Body of pancreas (tissue), 4 donors: ENCODE results near the gene SIGLEC12. TPM values are rescaled to one million over a fixed set of nuclear protein-coding genes. Genes with fewer than 3 reads are reported as not detected.
A peak's percentile ranks its signal among the peaks of the same experiment; 100 is the strongest.

ENCODE experiments used
- ATAC-seq: fragments of 150-250 bp; one replicate; pipeline ENCODE4 v1.9.1; 2016
- DNase-seq, 4 donors: peaks; one replicate each; pipeline ENCODE4 v3.0.0-alpha.2; 2019
- H3K27ac ChIP-seq, 4 donors: fragments of 200-600 bp; sonication (generic); 1 replicate in 3 of 4; 2 replicates in 1 of 4; pipeline versions ENCODE4 v1.5.1 to v1.6.1; 2016 to 2019; ENCODE audit warnings: mild to moderate bottlenecking in 1 of 4, mixed read lengths in 1 of 4, moderate library complexity in 1 of 4
- H3K27me3 ChIP-seq, 2 donors: fragments of 200-600 bp; sonication (generic); one replicate each; pipeline ENCODE4 v1.6.0; 2016; ENCODE audit warnings: mild to moderate bottlenecking in 1 of 2
- H3K36me3 ChIP-seq, 2 donors: fragments of 200-600 bp; sonication (generic); replicated peaks in 1 of 2; 2 replicates each; pipeline ENCODE4 v1.5.1; 2016; ENCODE audit warnings: low read depth in 2 of 2; ENCODE audit not compliant: insufficient read depth in 1 of 2
- H3K4me1 ChIP-seq: fragments of 200-600 bp; sonication (generic); one replicate; pipeline ENCODE4 v1.6.0; 2016
- H3K4me3 ChIP-seq, 2 donors: fragments of 200-600 bp; sonication (generic); 1 replicate in 1 of 2; 2 replicates in 1 of 2; pipeline ENCODE4 v1.5.1; 2016 to 2019
- H3K9me3 ChIP-seq, 3 donors: fragments of 200-600 bp; sonication (generic); 1 replicate in 2 of 3; 2 replicates in 1 of 3; pipeline ENCODE4 v1.5.1; 2016
- POLR2A ChIP-seq, 3 donors: fragments of 450-650 bp; IDR thresholded peaks; one replicate each; pipeline ENCODE4 v1.6.1; 2016; ENCODE audit warnings: antibody characterized with exemption in 3 of 3, mild to moderate bottlenecking in 2 of 3
- WGBS, 2 donors: methylation state at CpG; one replicate each; pipeline ENCODE4 v1.1.5; 2017; 5-methylcytosine and 5-hydroxymethylcytosine counted together
- intact Hi-C: fragments of 100-400 bp; cut with DNase I; formaldehyde crosslinking; loops from one replicate; pipeline ENCODE4 v1.15.1; 2023
- total RNA-seq, 2 donors: library from RNA; depleted of rRNA; stranded (reverse); fragments of >200 nt; gene quantifications; one replicate each; pipeline ENCODE4 v1.1.0, GENCODE V29; 2016
- TF ChIP-seq, protein P1 (sequence below), 7 experiments: fragments of 450-650 bp in 4 of 7; fragments of 200-600 bp in 3 of 7; sonication (generic) in 3 of 7; IDR thresholded peaks; one replicate each; pipeline ENCODE4 v1.5.1; 2016 to 2019; ENCODE audit warnings: antibody characterized with exemption in 7 of 7

The SIGLEC12 gene
- total RNA-seq, 2 donors from 2014 or later: not detected

DNA sequence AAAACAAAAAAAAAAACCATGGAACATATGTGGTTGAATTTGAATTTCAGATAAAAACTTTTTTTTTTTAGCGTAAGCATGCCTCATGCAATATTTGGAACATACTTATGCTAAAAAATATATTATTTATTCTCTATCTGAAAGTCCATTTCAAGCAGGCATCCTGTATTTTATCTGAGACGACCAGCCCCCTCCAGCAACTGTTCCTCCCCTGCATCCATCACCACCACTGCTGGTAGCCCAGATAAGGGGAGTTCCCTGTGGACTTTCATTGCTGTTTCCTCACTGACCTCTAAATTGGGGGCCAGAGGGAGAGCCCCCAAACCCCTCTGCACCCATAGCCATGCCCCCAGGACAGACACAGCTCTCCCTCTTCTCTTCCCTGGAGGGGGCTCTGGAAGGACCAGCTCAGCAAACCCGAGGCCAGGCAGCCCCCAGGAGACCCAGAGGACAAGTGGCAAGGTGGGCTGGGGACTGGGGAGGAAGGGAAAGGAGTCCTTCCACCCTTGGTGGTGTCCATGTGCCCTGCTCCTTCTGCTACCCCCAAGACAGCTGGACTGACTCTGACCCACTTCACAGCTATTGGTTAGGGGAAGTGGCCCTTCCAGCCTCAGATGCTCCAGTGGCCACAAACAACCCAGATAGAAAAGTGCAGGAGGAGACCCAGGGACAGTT, 6.6 kb upstream of the SIGLEC12 start:
- DNase-seq: no peak
- no peaks in the 10 kb centered on the region for H3K36me3 ChIP-seq
- H3K9me3 ChIP-seq: no peaks in the 10 kb centered on the region
- H3K27me3 ChIP-seq: no peaks in the 10 kb centered on the region
- 36 to 45% methylated on average over 3 of the region's 3 CpGs for WGBS, 2 donors
- ATAC-seq: no peak
- H3K4me3 ChIP-seq: no peak overlapping the region
- no peak overlapping the region for H3K27ac ChIP-seq
- no peaks in the 10 kb centered on the region for H3K4me1 ChIP-seq
- TF ChIP-seq, protein P1, sequence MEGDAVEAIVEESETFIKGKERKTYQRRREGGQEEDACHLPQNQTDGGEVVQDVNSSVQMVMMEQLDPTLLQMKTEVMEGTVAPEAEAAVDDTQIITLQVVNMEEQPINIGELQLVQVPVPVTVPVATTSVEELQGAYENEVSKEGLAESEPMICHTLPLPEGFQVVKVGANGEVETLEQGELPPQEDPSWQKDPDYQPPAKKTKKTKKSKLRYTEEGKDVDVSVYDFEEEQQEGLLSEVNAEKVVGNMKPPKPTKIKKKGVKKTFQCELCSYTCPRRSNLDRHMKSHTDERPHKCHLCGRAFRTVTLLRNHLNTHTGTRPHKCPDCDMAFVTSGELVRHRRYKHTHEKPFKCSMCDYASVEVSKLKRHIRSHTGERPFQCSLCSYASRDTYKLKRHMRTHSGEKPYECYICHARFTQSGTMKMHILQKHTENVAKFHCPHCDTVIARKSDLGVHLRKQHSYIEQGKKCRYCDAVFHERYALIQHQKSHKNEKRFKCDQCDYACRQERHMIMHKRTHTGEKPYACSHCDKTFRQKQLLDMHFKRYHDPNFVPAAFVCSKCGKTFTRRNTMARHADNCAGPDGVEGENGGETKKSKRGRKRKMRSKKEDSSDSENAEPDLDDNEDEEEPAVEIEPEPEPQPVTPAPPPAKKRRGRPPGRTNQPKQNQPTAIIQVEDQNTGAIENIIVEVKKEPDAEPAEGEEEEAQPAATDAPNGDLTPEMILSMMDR (IDR thresholded peaks at IDR 0.05): no peak
- no peak for TF ChIP-seq POLR2A (IDR thresholded peaks at IDR 0.05)
- intact Hi-C loops: no loop called here

DNA sequence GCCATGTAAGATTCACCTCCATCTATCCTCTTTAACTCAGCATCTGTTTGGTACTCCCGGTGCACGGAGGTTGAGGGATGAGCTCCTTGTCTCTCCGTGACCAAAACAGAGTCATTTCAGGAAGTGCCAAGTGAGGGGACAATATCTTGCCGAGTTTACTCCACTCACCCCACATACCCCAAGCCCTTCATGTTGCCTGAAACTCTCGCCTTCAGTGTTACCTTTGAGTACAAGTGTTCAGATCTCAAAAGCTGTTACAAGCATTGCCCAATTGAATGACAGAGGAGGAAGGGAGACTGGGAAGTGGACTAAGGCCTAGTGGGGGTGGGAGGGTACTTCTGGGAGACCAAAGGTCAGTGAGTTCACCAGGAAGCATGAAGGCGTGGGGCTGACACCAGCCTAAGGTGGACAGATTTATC, 6.0 kb upstream of the SIGLEC12 start:
- Histone ChIP-seq H3K4me1 (no peaks in the 10 kb centered on the region), H3K9me3 (no peaks in the 10 kb centered on the region), H3K4me3 (no peak overlapping the region), H3K27me3 (no peaks in the 10 kb centered on the region), H3K27ac (no peak overlapping the region), H3K36me3 (no peaks in the 10 kb centered on the region)
- TF ChIP-seq, protein P1 (IDR thresholded peaks at IDR 0.05): no peak
- TF ChIP-seq POLR2A (IDR thresholded peaks at IDR 0.05): no peak
- DNase-seq (no peak), ATAC-seq (no peak)
- 52 to 57% methylated on average over 6 of the region's 6 CpGs for WGBS, 2 donors
- intact Hi-C loops: no loop called here

DNA sequence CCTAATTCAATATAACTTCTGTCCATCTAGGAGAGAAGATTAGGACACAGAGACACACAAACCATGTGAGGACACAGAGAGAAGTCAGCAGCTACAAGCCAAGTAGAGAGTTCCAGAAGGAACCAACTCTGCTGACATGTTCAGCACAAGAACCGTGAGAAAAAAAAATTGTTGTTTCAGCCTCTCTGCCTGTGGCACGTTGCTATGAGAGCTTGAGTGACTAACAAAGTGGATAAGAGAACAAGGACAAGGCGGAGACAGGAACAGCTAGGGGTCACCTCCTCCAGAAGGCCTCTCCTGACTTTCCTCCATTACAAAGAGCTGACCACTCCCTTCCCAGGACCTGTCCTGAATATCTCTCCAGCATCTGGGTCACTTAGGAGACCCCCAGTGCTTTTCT, 5.6 kb upstream of the SIGLEC12 start:
- Histone ChIP-seq H3K4me1 (no peaks in the 10 kb centered on the region), H3K9me3 (no peaks in the 10 kb centered on the region), H3K27ac (no peak overlapping the region), H3K36me3 (no peaks in the 10 kb centered on the region), H3K4me3 (no peak overlapping the region), H3K27me3 (no peaks in the 10 kb centered on the region)
- TF ChIP-seq POLR2A (IDR thresholded peaks at IDR 0.05): no peak
- TF ChIP-seq, protein P1 (IDR thresholded peaks at IDR 0.05): no peak
- DNase-seq (peak in 1 of 4 donors; percentile 12), ATAC-seq (no peak)
- 32 to 47% methylated on average over 3 of the region's 3 CpGs for WGBS, 2 donors
- intact Hi-C loops: no loop called here

DNA sequence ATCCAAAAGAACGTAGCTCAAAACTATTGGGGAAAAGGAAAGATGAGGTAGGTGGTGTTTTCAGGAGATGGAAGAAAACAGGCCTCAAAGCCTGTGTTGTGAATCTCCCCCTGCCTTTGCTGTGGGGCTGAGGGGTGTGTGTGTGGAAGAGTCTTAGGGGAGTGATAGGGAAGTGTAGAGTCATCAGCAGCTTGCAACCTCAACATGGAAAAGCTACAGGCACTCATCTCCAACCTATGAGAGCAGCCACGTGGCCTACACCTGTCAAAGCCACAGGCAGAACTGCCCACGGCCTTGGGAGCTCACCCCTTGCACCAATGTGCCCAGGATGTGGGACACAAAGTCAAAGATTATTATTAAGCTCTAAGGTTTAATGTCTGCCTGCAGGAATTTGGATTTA, 4.3 kb upstream of the SIGLEC12 start:
- Histone ChIP-seq H3K9me3 (no peaks in the 10 kb centered on the region), H3K36me3 (no peaks in the 10 kb centered on the region), H3K4me3 (no peak overlapping the region), H3K4me1 (no peaks in the 10 kb centered on the region), H3K27me3 (no peaks in the 10 kb centered on the region), H3K27ac (no peak overlapping the region)
- intact Hi-C loops: no loop called here
- DNase-seq (no peak), ATAC-seq (no peak)
- WGBS, 2 donors: 28 to 34% methylated on average over 3 of the region's 3 CpGs
- TF ChIP-seq, protein P1 (IDR thresholded peaks at IDR 0.05): no peak
- no peak for TF ChIP-seq POLR2A (IDR thresholded peaks at IDR 0.05)

DNA sequence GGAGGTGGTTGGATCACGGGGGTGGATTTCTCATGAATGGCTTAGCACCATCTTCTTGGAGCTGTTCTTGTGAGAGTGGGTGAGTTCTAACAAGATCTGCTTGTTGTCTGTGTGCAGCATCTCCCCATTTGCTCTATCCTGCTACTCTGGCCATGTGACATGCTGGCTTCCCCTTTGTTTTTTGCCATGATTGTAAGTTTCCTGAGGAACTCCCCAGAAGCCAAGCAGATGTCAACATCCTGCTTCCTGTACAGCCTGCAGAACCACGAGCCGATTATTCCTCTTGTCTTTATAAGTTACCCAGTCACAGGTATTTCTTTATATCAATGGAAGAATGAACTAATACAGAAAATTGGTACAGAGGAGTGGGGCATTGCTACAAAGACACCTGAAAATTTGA, 2.3 kb upstream of the SIGLEC12 start:
- TF ChIP-seq, protein P1 (IDR thresholded peaks at IDR 0.05): no peak
- no peak for TF ChIP-seq POLR2A (IDR thresholded peaks at IDR 0.05)
- no peaks in the 10 kb centered on the region for H3K9me3 ChIP-seq
- H3K27me3 ChIP-seq: no peaks in the 10 kb centered on the region
- ATAC-seq (no peak), DNase-seq (no peak)
- no peaks in the 10 kb centered on the region for H3K36me3 ChIP-seq
- no peak overlapping the region for H3K4me3 ChIP-seq
- no peaks in the 10 kb centered on the region for H3K4me1 ChIP-seq
- intact Hi-C loops: no loop called here
- 36 to 37% methylated on average over 3 of the region's 3 CpGs for WGBS, 2 donors
- no peak overlapping the region for H3K27ac ChIP-seq
